H9 (cell line): ENCODE data around the gene SLC7A1. TPM values are rescaled to one million over a fixed set of nuclear protein-coding genes. Genes with fewer than 3 reads are reported as not detected.

Experiments used
- DNase-seq: peaks from one replicate; pipeline ENCODE4 v3.0.0-alpha.2; 2017
- H2AFZ ChIP-seq: one replicate; pipeline ENCODE4 v1.6.1; 2013; ENCODE audit warnings: mild to moderate bottlenecking, low read length, control low read depth, moderate library complexity
- H2AK5ac ChIP-seq: 2 replicates; pipeline ENCODE4 v1.6.1; 2013; ENCODE audit warnings: low read length, control low read depth, mixed read lengths; ENCODE audit not compliant: insufficient read length
- H2BK120ac ChIP-seq: one replicate; pipeline ENCODE4 v1.6.1; 2013; ENCODE audit warnings: low read depth, mild to moderate bottlenecking, low read length, control low read depth, inconsistent platforms; ENCODE audit not compliant: poor library complexity, severe bottlenecking
- H2BK12ac ChIP-seq: 2 replicates; pipeline ENCODE4 v1.6.1; 2013; ENCODE audit warnings: low read length, control low read depth, mixed read lengths, low read depth; ENCODE audit not compliant: insufficient read length
- H2BK15ac ChIP-seq: 2 replicates; pipeline ENCODE4 v1.6.1; 2013; ENCODE audit warnings: low read depth, low read length, control low read depth
- H2BK20ac ChIP-seq: one replicate; pipeline ENCODE4 v1.6.1; 2013; ENCODE audit warnings: low read depth, mild to moderate bottlenecking, low read length, control low read depth, inconsistent platforms; ENCODE audit not compliant: poor library complexity, severe bottlenecking
- H2BK5ac ChIP-seq: 2 replicates; pipeline ENCODE4 v1.6.1; 2013; ENCODE audit warnings: low read length, control low read depth, mixed read lengths; ENCODE audit not compliant: insufficient read length
- H3K14ac ChIP-seq: 2 replicates; pipeline ENCODE4 v1.6.1; 2013; ENCODE audit warnings: low read length, control low read depth; ENCODE audit not compliant: insufficient read depth
- H3K18ac ChIP-seq: 2 replicates; pipeline ENCODE4 v1.6.1; 2013; ENCODE audit warnings: low read depth, mild to moderate bottlenecking, mixed read lengths, low read length, control low read depth; ENCODE audit not compliant: insufficient read length
- H3K23ac ChIP-seq: 2 replicates; pipeline ENCODE4 v1.6.1; 2013; ENCODE audit warnings: low read length, control low read depth, mixed read lengths, low read depth; ENCODE audit not compliant: insufficient read length
- H3K23me2 ChIP-seq: 2 replicates; pipeline ENCODE4 v1.6.1; 2013; ENCODE audit warnings: low read depth, mild to moderate bottlenecking, mixed read lengths, low read length, control low read depth; ENCODE audit not compliant: insufficient read length, poor library complexity, severe bottlenecking
- H3K27ac ChIP-seq: 2 replicates; pipeline ENCODE4 v1.5.1; 2013; ENCODE audit warnings: low read length, control low read depth, mixed read lengths, low read depth; ENCODE audit not compliant: insufficient read length
- H3K27me3 ChIP-seq: 2 replicates; pipeline ENCODE4 v1.6.1; 2013; ENCODE audit warnings: low read length, control low read depth, inconsistent platforms; ENCODE audit not compliant: insufficient read depth
- H3K4ac ChIP-seq: 2 replicates; pipeline ENCODE4 v1.6.1; 2013; ENCODE audit warnings: low read depth, mild to moderate bottlenecking, control low read depth, inconsistent platforms, low read length, moderate library complexity
- H3K4me1 ChIP-seq: 2 replicates; pipeline ENCODE4 v1.6.1; 2013; ENCODE audit warnings: low read length, control low read depth, inconsistent platforms; ENCODE audit not compliant: insufficient read depth
- H3K4me2 ChIP-seq: 2 replicates; pipeline ENCODE4 v1.6.1; 2013; ENCODE audit warnings: low read length, control low read depth, mixed read lengths; ENCODE audit not compliant: insufficient read length, insufficient read depth
- H3K56ac ChIP-seq: 2 replicates; pipeline ENCODE4 v1.6.1; 2013; ENCODE audit warnings: low read depth, mild to moderate bottlenecking, mixed read lengths, low read length, control low read depth; ENCODE audit not compliant: insufficient read length
- H3K79me1 ChIP-seq: 2 replicates; pipeline ENCODE4 v1.6.1; 2013; ENCODE audit warnings: low read depth, mild to moderate bottlenecking, moderate library complexity, low read length, control low read depth, inconsistent platforms; ENCODE audit not compliant: insufficient read depth, poor library complexity, severe bottlenecking
- H3K79me2 ChIP-seq: 2 replicates; pipeline ENCODE4 v1.6.1; 2013; ENCODE audit warnings: low read length, control low read depth, inconsistent platforms; ENCODE audit not compliant: insufficient read depth
- H3K9ac ChIP-seq: 2 replicates; pipeline ENCODE4 v1.6.1; 2013; ENCODE audit warnings: low read length, control low read depth, mixed read lengths; ENCODE audit not compliant: insufficient read length; ENCODE audit errors: extremely low read depth
- H3K9me3 ChIP-seq: one replicate; pipeline ENCODE4 v1.6.1; 2013; ENCODE audit warnings: low read depth, low read length, inconsistent platforms; ENCODE audit not compliant: control insufficient read depth
- H3T11ph ChIP-seq: one replicate; pipeline ENCODE4 v1.6.1; 2013; ENCODE audit warnings: mild to moderate bottlenecking, low read length, control low read depth, inconsistent platforms
- H4K20me1 ChIP-seq: one replicate; pipeline ENCODE4 v1.6.1; 2013; ENCODE audit not compliant: control insufficient read depth, insufficient read length, insufficient read depth
- H4K5ac ChIP-seq: 2 replicates; pipeline ENCODE4 v1.6.1; 2013; ENCODE audit warnings: low read depth, mild to moderate bottlenecking, mixed read lengths, low read length, control low read depth; ENCODE audit not compliant: insufficient read length
- H4K8ac ChIP-seq: replicated peaks from 2 replicates; pipeline ENCODE4 v1.6.1; 2013; ENCODE audit warnings: low read length, control low read depth, mixed read lengths, low read depth; ENCODE audit not compliant: insufficient read length
- H4K91ac ChIP-seq: 2 replicates; pipeline ENCODE4 v1.6.1; 2013; ENCODE audit warnings: low read depth, mild to moderate bottlenecking, moderate library complexity, mixed read lengths, low read length, control low read depth; ENCODE audit not compliant: insufficient read length
- H3K27ac Mint-ChIP-seq, 3 experiments: 2 replicates in 2 of 3; 3 replicates in 1 of 3; pipeline ENCODE4 v1.8.0; 2020 to 2021; ENCODE audit warnings: mixed read lengths in 3 of 3, mild to moderate bottlenecking in 1 of 3, moderate library complexity in 1 of 3
- H3K27me3 Mint-ChIP-seq: 2 replicates; pipeline ENCODE4 v1.8.0; 2021; ENCODE audit warnings: low read depth, mild to moderate bottlenecking, moderate library complexity, mixed read lengths
- H3K36me3 Mint-ChIP-seq, 3 experiments: 2 replicates in 2 of 3; 3 replicates in 1 of 3; pipeline ENCODE4 v1.8.0; 2020 to 2021; ENCODE audit warnings: low read depth in 3 of 3, mixed read lengths in 3 of 3; ENCODE audit not compliant: insufficient read depth in 1 of 3
- H3K4me1 Mint-ChIP-seq, 2 experiments: 2 replicates each; pipeline ENCODE4 v1.8.0; 2020; ENCODE audit warnings: mixed read lengths in 2 of 2
- H3K4me3 Mint-ChIP-seq, 2 experiments: 2 replicates in 1 of 2; 3 replicates in 1 of 2; pipeline ENCODE4 v1.8.0; 2020 to 2021; ENCODE audit warnings: mild to moderate bottlenecking in 2 of 2, mixed read lengths in 2 of 2, moderate library complexity in 1 of 2
- H3K9me3 Mint-ChIP-seq, 2 experiments: 2 replicates in 1 of 2; 3 replicates in 1 of 2; pipeline ENCODE4 v1.8.0; 2020; ENCODE audit warnings: mild to moderate bottlenecking in 2 of 2, mixed read lengths in 2 of 2, moderate library complexity in 1 of 2
- CTCF ChIP-seq: fragments of 200-600 bp; sonication (generic); conservative IDR thresholded peaks from 3 replicates; pipeline ENCODE4 v1.8.0; 2021; ENCODE audit warnings: antibody characterized with exemption, mild to moderate bottlenecking
- WGBS: extraction: QIAGEN DNeasy Blood & Tissue Kit; methylation state at CpG from one replicate; pipeline ENCODE4 v1.1.7; 2013; ENCODE audit warnings: missing lambda C conversion rate, low lambda C conversion rate, mixed read lengths; ENCODE audit not compliant: insufficient read length; ENCODE audit errors: extremely low coverage; 5-methylcytosine and 5-hydroxymethylcytosine counted together
- total RNA-seq: library from RNA; stranded (reverse); gene quantifications from 2 replicates; pipeline ENCODE4 v1.2.1, GENCODE V29; 2021

The SLC7A1 gene
- total RNA-seq, 1 experiment from 2014 or later = 109 TPM

DNA sequence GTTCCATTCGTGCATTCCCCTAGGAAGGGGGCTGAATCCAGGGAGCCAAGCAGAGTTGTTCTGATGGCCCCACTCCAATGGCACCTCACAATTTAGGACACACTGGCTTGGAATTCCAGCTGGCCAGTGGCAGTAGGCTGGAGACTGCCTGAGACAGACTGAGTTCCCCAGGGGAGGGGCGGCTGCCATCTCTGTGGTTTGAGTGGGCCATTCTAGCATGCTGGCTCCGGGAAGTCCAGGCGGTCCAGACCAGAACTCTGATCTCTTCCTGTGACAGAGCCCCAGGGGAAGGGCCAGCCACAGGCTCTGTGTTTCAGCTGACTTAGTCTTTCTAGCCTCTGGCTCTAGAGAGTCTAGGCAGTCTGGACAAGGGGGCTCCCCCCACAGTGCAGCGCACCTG, 29.5 kb upstream of the SLC7A1 start:
- H4K20me1 ChIP-seq = no peaks in the 10 kb centered on the region
- no CpG with 5 or more reads among the region's 5 CpGs for whole genome bisulfite sequencing

More for the DNA sequence above, 29.5 kb upstream of the SLC7A1 start:
- Histone ChIP-seq H3K9me3 (no peaks in the 10 kb centered on the region), H3K23ac (no peak overlapping the region), H2BK15ac (no peak overlapping the region), H3K4me2 (no peak overlapping the region), H4K8ac (no peak overlapping the region), H3K14ac (no peak overlapping the region), H2BK120ac (no peak overlapping the region), H3K27me3 (no peaks in the 10 kb centered on the region), H3K79me1 (no peaks in the 10 kb centered on the region), H3K9ac (no peak overlapping the region), H3K23me2 (no peaks in the 10 kb centered on the region), H3K27ac (no peak overlapping the region), H3K4me1 (no peaks in the 10 kb centered on the region), H2BK12ac (no peak overlapping the region), H2AK5ac (no peak overlapping the region), H4K91ac (no peak overlapping the region), H2BK5ac (no peak overlapping the region), H3K4ac (no peak overlapping the region), H2BK20ac (no peak overlapping the region), H3K18ac (no peak overlapping the region), H3T11ph (no peak overlapping the region), H3K56ac (no peak overlapping the region), H3K79me2 (no peaks in the 10 kb centered on the region), H2AFZ (no peak overlapping the region), H4K5ac (no peak overlapping the region)
- peaks cover 0 to 2% (median 1%) of the 10 kb centered on the region in 3 experiments; a peak in 2 of 7 replicates for H3K36me3 Mint-ChIP-seq
- no peak for TF ChIP-seq CTCF
- H3K9me3 Mint-ChIP-seq = peaks cover 6 to 9% of the 10 kb centered on the region in 2 experiments; a peak in 4 of 5 replicates
- no peak overlapping the region for H3K27ac Mint-ChIP-seq
- no peaks in the 10 kb centered on the region for H3K4me1 Mint-ChIP-seq
- no peak overlapping the region for H3K4me3 Mint-ChIP-seq
- DNase-seq = no peak
- no peaks in the 10 kb centered on the region; the same call in none of the 2 replicates for H3K27me3 Mint-ChIP-seq
